RWPE2 (cell line): ENCODE results near the gene SMG9.

Source experiments
- ATAC-seq: fragments of 200-7000 bp; cut with Tn5 transposase; 3 replicates; pipeline ENCODE4 v1.9.1; 2021; ENCODE audit warnings: low read depth
- DNase-seq: peaks from one replicate; pipeline ENCODE4 v3.0.0-alpha.2; 2020; ENCODE audit warnings: low spot score
- H3K27ac ChIP-seq: fragments of 450-650 bp; 2 replicates; pipeline ENCODE4 v1.5.1; 2017; ENCODE audit warnings: mild to moderate bottlenecking; ENCODE audit not compliant: poor library complexity, severe bottlenecking
- H3K27me3 ChIP-seq: fragments of 250-450 bp; sonication (Bioruptor Pico); 2 replicates; pipeline ENCODE4 v1.5.1; 2021; ENCODE audit warnings: mild to moderate bottlenecking, moderate library complexity; ENCODE audit not compliant: insufficient read depth, poor library complexity, severe bottlenecking
- H3K36me3 ChIP-seq: fragments of 250-450 bp; sonication (Bioruptor Pico); 2 replicates; pipeline ENCODE4 v1.5.1; 2020; ENCODE audit warnings: low read depth, mild to moderate bottlenecking, moderate library complexity
- H3K4me1 ChIP-seq: fragments of 250-450 bp; sonication (Bioruptor Pico); 2 replicates; pipeline ENCODE4 v1.5.1; 2021; ENCODE audit warnings: mild to moderate bottlenecking, moderate library complexity; ENCODE audit not compliant: insufficient read depth, poor library complexity, severe bottlenecking
- H3K4me3 ChIP-seq: fragments of 250-450 bp; sonication (Bioruptor Pico); 2 replicates; pipeline ENCODE4 v1.5.1; 2021; ENCODE audit warnings: mild to moderate bottlenecking, moderate library complexity; ENCODE audit not compliant: severe bottlenecking
- H3K9me3 ChIP-seq: fragments of 250-450 bp; sonication (Bioruptor Pico); 2 replicates; pipeline ENCODE4 v1.5.1; 2021; ENCODE audit warnings: mild to moderate bottlenecking, moderate library complexity; ENCODE audit not compliant: severe bottlenecking
- CTCF ChIP-seq: fragments of 450-650 bp; IDR thresholded peaks from one replicate; pipeline ENCODE4 v1.5.1; 2017; ENCODE audit warnings: mild to moderate bottlenecking, moderate library complexity; ENCODE audit not compliant: poor library complexity, severe bottlenecking

Gene SMG9

GRCh38 chr19:43695985-43696704 lies 58.6 kb downstream of the SMG9 start:
- H3K4me3 ChIP-seq: no peak overlapping the region
- DNase-seq: no peak
- H3K9me3 ChIP-seq: peaks cover 21% of the 10 kb centered on the region
- no peak for TF ChIP-seq CTCF
- H3K36me3 ChIP-seq: no peaks in the 10 kb centered on the region
- no peak for ATAC-seq
- no peak overlapping the region for H3K27ac ChIP-seq
- H3K4me1 ChIP-seq: peaks cover 13% of the 10 kb centered on the region
- H3K27me3 ChIP-seq: no peaks in the 10 kb centered on the region

GRCh38 chr19:43694553-43694952 lies 60.2 kb downstream of the SMG9 start:
- H3K27me3 ChIP-seq: no peaks in the 10 kb centered on the region
- H3K27ac ChIP-seq: no peak overlapping the region
- H3K4me3 ChIP-seq: no peak overlapping the region
- H3K4me1 ChIP-seq: no peaks in the 10 kb centered on the region
- ATAC-seq (no peak), DNase-seq (no peak)
- no peaks in the 10 kb centered on the region for H3K36me3 ChIP-seq
- H3K9me3 ChIP-seq: peaks cover 21% of the 10 kb centered on the region
- no peak for TF ChIP-seq CTCF

- no peak for DNase-seq
- no peak for ATAC-seq
- Histone ChIP-seq H3K4me1 (no peaks in the 10 kb centered on the region), H3K9me3 (peaks cover 21% of the 10 kb centered on the region), H3K27ac (no peak overlapping the region), H3K36me3 (no peaks in the 10 kb centered on the region), H3K4me3 (no peak overlapping the region), H3K27me3 (no peaks in the 10 kb centered on the region)
- TF ChIP-seq CTCF: no peak
Observed at GRCh38 chr19:43692877-43693276, 61.9 kb downstream of the SMG9 start.

- H3K4me1 ChIP-seq: peaks cover 3% of the 10 kb centered on the region
- ATAC-seq: no peak
- no peak for DNase-seq
- no peak for TF ChIP-seq CTCF
- peaks cover 21% of the 10 kb centered on the region for H3K9me3 ChIP-seq
- H3K36me3 ChIP-seq: no peaks in the 10 kb centered on the region
- H3K27me3 ChIP-seq: no peaks in the 10 kb centered on the region
- H3K27ac ChIP-seq: no peak overlapping the region
- no peak overlapping the region for H3K4me3 ChIP-seq
Observed at GRCh38 chr19:43692385-43692784, 62.4 kb downstream of the SMG9 start.

GRCh38 chr19:43691755-43692154 lies 63.0 kb downstream of the SMG9 start:
- no peaks in the 10 kb centered on the region for H3K27me3 ChIP-seq
- no peak overlapping the region for H3K27ac ChIP-seq
- H3K9me3 ChIP-seq: peaks cover 21% of the 10 kb centered on the region
- DNase-seq: no peak
- no peak for TF ChIP-seq CTCF
- no peak overlapping the region for H3K4me3 ChIP-seq
- H3K36me3 ChIP-seq: no peaks in the 10 kb centered on the region
- ATAC-seq: no peak
- peaks cover 7% of the 10 kb centered on the region for H3K4me1 ChIP-seq
